K562 (cell line): Measurements from ENCODE around the gene TEX54. TPM values are rescaled to one million over a fixed set of nuclear protein-coding genes. Genes with fewer than 3 reads are reported as not detected.

Source experiments
- CTBP1 ChIP-seq: fragments of 450-650 bp; IDR thresholded peaks from 2 replicates; pipeline ENCODE4 v1.6.1; 2016; ENCODE audit warnings: borderline replicate concordance
- ETV5 ChIP-seq: sonication (generic); formaldehyde crosslinking; IDR thresholded peaks from 2 replicates; pipeline ENCODE4 v1.4.0; 2020; ENCODE audit warnings: low read depth, mild to moderate bottlenecking, missing genetic modification reagents
- ETV6 ChIP-seq, 3 experiments: fragments of 150-350 bp in 1 of 3; sonication (generic) in 1 of 3; formaldehyde crosslinking in 1 of 3; IDR thresholded peaks; 2 replicates each; pipeline versions ENCODE4 v1.6.1 to v1.8.0; 2014 to 2022; ENCODE audit warnings: borderline replicate concordance in 2 of 3, low read depth in 2 of 3, antibody characterized with exemption in 1 of 3, low read length in 1 of 3, mild to moderate bottlenecking in 1 of 3, missing genetic modification reagents in 1 of 3
- FOXM1 ChIP-seq, 2 experiments: fragments of 450-650 bp in 1 of 2; sonication (generic) in 1 of 2; formaldehyde crosslinking in 1 of 2; IDR thresholded peaks; 2 replicates each; pipeline versions ENCODE4 v1.6.1 to v1.9.0; 2017 to 2022; ENCODE audit warnings: low read depth in 2 of 2, mild to moderate bottlenecking in 2 of 2, missing genetic modification reagents in 1 of 2, moderate library complexity in 1 of 2
- GABPB2 ChIP-seq: fragments of 250-450 bp; sonication (Bioruptor Pico); conservative IDR thresholded peaks from 2 replicates; pipeline ENCODE4 v1.5.1; 2021; ENCODE audit warnings: mild to moderate bottlenecking
- HOXB6 ChIP-seq: fragments of 250-450 bp; sonication (Bioruptor Pico); IDR thresholded peaks from 2 replicates; pipeline ENCODE4 v1.5.1; 2022; ENCODE audit warnings: mild to moderate bottlenecking, borderline replicate concordance
- MEF2D ChIP-seq: conservative IDR thresholded peaks from 2 replicates; pipeline ENCODE4 v1.6.1; 2016; ENCODE audit warnings: low read depth, missing genetic modification characterization, missing compliant biosample characterization
- MTA1 ChIP-seq: fragments of 450-650 bp; IDR thresholded peaks from 2 replicates; pipeline ENCODE4 v1.6.1; 2017; ENCODE audit warnings: borderline replicate concordance
- PURB ChIP-seq: sonication (generic); formaldehyde crosslinking; IDR thresholded peaks from 2 replicates; pipeline ENCODE4 v1.9.0; 2021; ENCODE audit warnings: low read depth, mild to moderate bottlenecking, missing genetic modification reagents
- SETDB1 ChIP-seq: IDR thresholded peaks from one replicate; pipeline ENCODE4 v1.6.1; 2012; ENCODE audit warnings: low read length, control low read depth, inconsistent platforms
- SLC30A9 ChIP-seq: fragments of 250-450 bp; sonication (Bioruptor Pico); IDR thresholded peaks from 2 replicates; pipeline ENCODE4 v1.8.0; 2022; ENCODE audit warnings: mild to moderate bottlenecking, moderate library complexity
- SMARCE1 ChIP-seq: fragments of 450-650 bp; IDR thresholded peaks from 2 replicates; pipeline ENCODE4 v1.7.1; 2016; ENCODE audit warnings: mild to moderate bottlenecking
- SNRNP70 ChIP-seq: fragments of 200-400 bp; formaldehyde crosslinking; optimal IDR thresholded peaks from 2 replicates; pipeline ENCODE3; 2017; ENCODE audit warnings: low read depth, low read length
- XRCC5 ChIP-seq: fragments of 200-400 bp; formaldehyde crosslinking; IDR thresholded peaks from 2 replicates; pipeline ENCODE4 v1.6.1; 2017; ENCODE audit warnings: low read depth, mild to moderate bottlenecking, low read length
- ZNF311 ChIP-seq: fragments of 250-450 bp; sonication (Bioruptor Pico); IDR thresholded peaks from 2 replicates; pipeline ENCODE4 v1.4.0; 2020; ENCODE audit warnings: mild to moderate bottlenecking, moderate library complexity
- polyA plus RNA-seq, 8 experiments: library from polyadenylated mRNA; depleted of rRNA in 4 of 8; stranded (reverse) in 5 of 8; unstranded in 3 of 8; fragments of >200 nt; fragmentation: Nextera tagmentation in 2 of 8; fragmentation: Illumina TruSeq in 1 of 8; extraction: Ambion mirVana in 2 of 8; extraction: Trizol in 1 of 8; gene quantifications; 2 replicates each; pipeline versions ENCODE4 v1.2.1 to v1.2.3, GENCODE V29; 2011 to 2014; ENCODE audit warnings: inconsistent platforms in 1 of 8, missing spikeins in 1 of 8
- total RNA-seq, 7 experiments: library from RNA; depleted of rRNA in 6 of 7; stranded (reverse); fragments of >200 nt in 6 of 7; fragmentation: Illumina TruSeq in 2 of 7; extraction: Trizol in 2 of 7; gene quantifications; 2 replicates each; pipeline versions ENCODE4 v1.2.1 to v1.2.3, GENCODE V29; 2011 to 2021; ENCODE audit warnings: low replicate concordance in 1 of 7
- TF ChIP-seq, protein P1 (sequence below): sonication (generic); formaldehyde crosslinking; IDR thresholded peaks from 2 replicates; pipeline ENCODE4 v1.8.0; 2022; ENCODE audit warnings: mild to moderate bottlenecking, missing genetic modification reagents
- TF ChIP-seq, protein P2 (sequence below), 2 experiments: IDR thresholded peaks; 2 replicates each; pipeline ENCODE4 v1.6.1; 2012; ENCODE audit warnings: improper control_type of control experiment in 2 of 2, low read depth in 2 of 2, low read length in 2 of 2, borderline replicate concordance in 1 of 2
- TF ChIP-seq, protein P3 (sequence below): fragments of 200-400 bp; formaldehyde crosslinking; IDR thresholded peaks from 2 replicates; pipeline ENCODE4 v1.6.1; 2017; ENCODE audit warnings: mild to moderate bottlenecking, low read depth, low read length, moderate library complexity
- TF ChIP-seq, protein P4 (sequence below): fragments of 200-800 bp; sonication (Bioruptor generic); IDR thresholded peaks from 2 replicates; pipeline ENCODE4 v1.6.1; 2017; ENCODE audit warnings: missing genetic modification characterization, missing compliant biosample characterization

TEX54 gene
- total and polyA plus RNA-seq, 9 of the 15 experiments (the other 6 are each of a cell fraction or from before 2014, with no cell fraction given) = not detected

DNA sequence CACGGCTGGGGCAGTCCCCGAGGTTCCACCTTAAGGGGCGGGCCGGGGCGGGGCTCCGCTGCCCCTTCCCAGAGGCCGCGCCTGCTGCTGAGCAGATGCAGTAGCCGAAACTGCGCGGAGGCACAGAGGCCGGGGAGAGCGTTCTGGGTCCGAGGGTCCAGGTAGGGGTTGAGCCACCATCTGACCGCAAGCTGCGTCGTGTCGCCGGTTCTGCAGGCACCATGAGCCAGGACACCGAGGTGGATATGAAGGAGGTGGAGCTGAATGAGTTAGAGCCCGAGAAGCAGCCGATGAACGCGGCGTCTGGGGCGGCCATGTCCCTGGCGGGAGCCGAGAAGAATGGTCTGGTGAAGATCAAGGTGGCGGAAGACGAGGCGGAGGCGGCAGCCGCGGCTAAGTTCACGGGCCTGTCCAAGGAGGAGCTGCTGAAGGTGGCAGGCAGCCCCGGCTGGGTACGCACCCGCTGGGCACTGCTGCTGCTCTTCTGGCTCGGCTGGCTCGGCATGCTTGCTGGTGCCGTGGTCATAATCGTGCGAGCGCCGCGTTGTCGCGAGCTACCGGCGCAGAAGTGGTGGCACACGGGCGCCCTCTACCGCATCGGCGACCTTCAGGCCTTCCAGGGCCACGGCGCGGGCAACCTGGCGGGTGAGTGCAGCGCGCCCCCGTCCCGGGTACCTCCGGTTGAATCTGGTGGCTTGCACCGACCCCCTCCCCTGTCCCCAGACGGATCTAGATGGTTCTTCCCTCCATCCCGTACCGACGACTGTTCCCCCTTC is 48.4 kb upstream of the TEX54 start, which contains the start of gene SLC3A2 (continued):
- no peak for TF ChIP-seq SLC30A9 (CRISPR knock-in tag)
- no peak for TF ChIP-seq SMARCE1
- TF ChIP-seq, protein P1, sequence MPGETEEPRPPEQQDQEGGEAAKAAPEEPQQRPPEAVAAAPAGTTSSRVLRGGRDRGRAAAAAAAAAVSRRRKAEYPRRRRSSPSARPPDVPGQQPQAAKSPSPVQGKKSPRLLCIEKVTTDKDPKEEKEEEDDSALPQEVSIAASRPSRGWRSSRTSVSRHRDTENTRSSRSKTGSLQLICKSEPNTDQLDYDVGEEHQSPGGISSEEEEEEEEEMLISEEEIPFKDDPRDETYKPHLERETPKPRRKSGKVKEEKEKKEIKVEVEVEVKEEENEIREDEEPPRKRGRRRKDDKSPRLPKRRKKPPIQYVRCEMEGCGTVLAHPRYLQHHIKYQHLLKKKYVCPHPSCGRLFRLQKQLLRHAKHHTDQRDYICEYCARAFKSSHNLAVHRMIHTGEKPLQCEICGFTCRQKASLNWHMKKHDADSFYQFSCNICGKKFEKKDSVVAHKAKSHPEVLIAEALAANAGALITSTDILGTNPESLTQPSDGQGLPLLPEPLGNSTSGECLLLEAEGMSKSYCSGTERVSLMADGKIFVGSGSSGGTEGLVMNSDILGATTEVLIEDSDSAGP = peak; percentile 16; the same call in 1 of the 2 replicates
- peak; percentile 43; the same call in 1 of the 2 replicates for TF ChIP-seq ZNF311 (CRISPR knock-in tag)
- TF ChIP-seq, protein P2, sequence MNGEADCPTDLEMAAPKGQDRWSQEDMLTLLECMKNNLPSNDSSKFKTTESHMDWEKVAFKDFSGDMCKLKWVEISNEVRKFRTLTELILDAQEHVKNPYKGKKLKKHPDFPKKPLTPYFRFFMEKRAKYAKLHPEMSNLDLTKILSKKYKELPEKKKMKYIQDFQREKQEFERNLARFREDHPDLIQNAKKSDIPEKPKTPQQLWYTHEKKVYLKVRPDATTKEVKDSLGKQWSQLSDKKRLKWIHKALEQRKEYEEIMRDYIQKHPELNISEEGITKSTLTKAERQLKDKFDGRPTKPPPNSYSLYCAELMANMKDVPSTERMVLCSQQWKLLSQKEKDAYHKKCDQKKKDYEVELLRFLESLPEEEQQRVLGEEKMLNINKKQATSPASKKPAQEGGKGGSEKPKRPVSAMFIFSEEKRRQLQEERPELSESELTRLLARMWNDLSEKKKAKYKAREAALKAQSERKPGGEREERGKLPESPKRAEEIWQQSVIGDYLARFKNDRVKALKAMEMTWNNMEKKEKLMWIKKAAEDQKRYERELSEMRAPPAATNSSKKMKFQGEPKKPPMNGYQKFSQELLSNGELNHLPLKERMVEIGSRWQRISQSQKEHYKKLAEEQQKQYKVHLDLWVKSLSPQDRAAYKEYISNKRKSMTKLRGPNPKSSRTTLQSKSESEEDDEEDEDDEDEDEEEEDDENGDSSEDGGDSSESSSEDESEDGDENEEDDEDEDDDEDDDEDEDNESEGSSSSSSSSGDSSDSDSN (IDR thresholded peaks at IDR 0.05; ENCODE audit: borderline replicate concordance in 1 of 2, low read depth in 2 of 2, low read length in 2 of 2) = peak; percentile 16 to 70; a peak in 2 of 4 replicates
- no peak for TF ChIP-seq GABPB2
- TF ChIP-seq PURB = no peak
- no peak for TF ChIP-seq SNRNP70
- no peak for TF ChIP-seq FOXM1 (IDR thresholded peaks at IDR 0.05; ENCODE audit: low read depth)
- TF ChIP-seq FOXM1 (CRISPR knock-in tag; IDR thresholded peaks at IDR 0.05; ENCODE audit: low read depth) = peak; percentile 95
- TF ChIP-seq XRCC5 = peak; percentile 67; the same call in 1 of the 2 replicates
- TF ChIP-seq SETDB1 = no peak
- no peak for TF ChIP-seq MTA1
- TF ChIP-seq ETV6 (IDR thresholded peaks at IDR 0.05; ENCODE audit: borderline replicate concordance in 1 of 2, low read depth in 2 of 2, low read length in 1 of 2) = no peak
- TF ChIP-seq ETV6 (CRISPR knock-in tag; IDR thresholded peaks at IDR 0.05; ENCODE audit: borderline replicate concordance) = no peak; the same call in 1 of the 2 replicates
- peak; percentile 74 for TF ChIP-seq ETV5 (CRISPR knock-in tag)
- peak; percentile 70 for TF ChIP-seq CTBP1
- TF ChIP-seq, protein P3, sequence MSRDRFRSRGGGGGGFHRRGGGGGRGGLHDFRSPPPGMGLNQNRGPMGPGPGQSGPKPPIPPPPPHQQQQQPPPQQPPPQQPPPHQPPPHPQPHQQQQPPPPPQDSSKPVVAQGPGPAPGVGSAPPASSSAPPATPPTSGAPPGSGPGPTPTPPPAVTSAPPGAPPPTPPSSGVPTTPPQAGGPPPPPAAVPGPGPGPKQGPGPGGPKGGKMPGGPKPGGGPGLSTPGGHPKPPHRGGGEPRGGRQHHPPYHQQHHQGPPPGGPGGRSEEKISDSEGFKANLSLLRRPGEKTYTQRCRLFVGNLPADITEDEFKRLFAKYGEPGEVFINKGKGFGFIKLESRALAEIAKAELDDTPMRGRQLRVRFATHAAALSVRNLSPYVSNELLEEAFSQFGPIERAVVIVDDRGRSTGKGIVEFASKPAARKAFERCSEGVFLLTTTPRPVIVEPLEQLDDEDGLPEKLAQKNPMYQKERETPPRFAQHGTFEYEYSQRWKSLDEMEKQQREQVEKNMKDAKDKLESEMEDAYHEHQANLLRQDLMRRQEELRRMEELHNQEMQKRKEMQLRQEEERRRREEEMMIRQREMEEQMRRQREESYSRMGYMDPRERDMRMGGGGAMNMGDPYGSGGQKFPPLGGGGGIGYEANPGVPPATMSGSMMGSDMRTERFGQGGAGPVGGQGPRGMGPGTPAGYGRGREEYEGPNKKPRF = no peak
- TF ChIP-seq MEF2D (tag) = peak; percentile 59; the same call in 1 of the 2 replicates
- TF ChIP-seq, protein P4, sequence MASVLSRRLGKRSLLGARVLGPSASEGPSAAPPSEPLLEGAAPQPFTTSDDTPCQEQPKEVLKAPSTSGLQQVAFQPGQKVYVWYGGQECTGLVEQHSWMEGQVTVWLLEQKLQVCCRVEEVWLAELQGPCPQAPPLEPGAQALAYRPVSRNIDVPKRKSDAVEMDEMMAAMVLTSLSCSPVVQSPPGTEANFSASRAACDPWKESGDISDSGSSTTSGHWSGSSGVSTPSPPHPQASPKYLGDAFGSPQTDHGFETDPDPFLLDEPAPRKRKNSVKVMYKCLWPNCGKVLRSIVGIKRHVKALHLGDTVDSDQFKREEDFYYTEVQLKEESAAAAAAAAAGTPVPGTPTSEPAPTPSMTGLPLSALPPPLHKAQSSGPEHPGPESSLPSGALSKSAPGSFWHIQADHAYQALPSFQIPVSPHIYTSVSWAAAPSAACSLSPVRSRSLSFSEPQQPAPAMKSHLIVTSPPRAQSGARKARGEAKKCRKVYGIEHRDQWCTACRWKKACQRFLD (CRISPR knock-in tag) = peak; percentile 90
- TF ChIP-seq HOXB6 (CRISPR knock-in tag) = no peak
